GM12878 (cell line): Measurements from ENCODE around the gene SPIN1. TPM values are rescaled to one million over a fixed set of nuclear protein-coding genes. Genes with fewer than 3 reads are reported as not detected.

Experiments used
- ATAC-seq: fragments of 200-7000 bp; cut with Tn5 transposase; 3 replicates; pipeline ENCODE4 v1.9.1; 2020; ENCODE audit warnings: mild to moderate bottlenecking, moderate library complexity
- BruUV-seq: library from RNA; stranded (reverse); fragments of 400-500 nt; replicated peaks from 2 replicates; lab custom pipeline; 2021; lab: Mats Ljungman, UMichigan
- CTCF ChIA-PET: fragments of 300-600 bp; sonication (Branson Sonifier 250); formaldehyde crosslinking; extraction: SDS; loops from one replicate; lab custom pipeline; 2021; ENCODE audit warnings: inconsistent platforms; lab: Yijun Ruan, JAX
- POLR2A ChIA-PET: fragments of 350-600 bp; formaldehyde crosslinking; extraction: SDS; loops from one replicate; lab custom pipeline; 2021; ENCODE audit warnings: inconsistent platforms; lab: Charles Lee
- RAD21 ChIA-PET: fragments of 300-600 bp; sonication (Branson Sonifier 250); formaldehyde crosslinking; loops from one replicate; lab custom pipeline; 2023; ENCODE audit warnings: antibody characterized with exemption; ENCODE audit not compliant: unreplicated experiment; lab: Charles Lee
- SMC1A ChIA-PET: fragments of 300-600 bp; sonication (Branson Sonifier 250); formaldehyde crosslinking; loops from one replicate; lab custom pipeline; 2023; ENCODE audit not compliant: unreplicated experiment, uncharacterized antibody; lab: Charles Lee
- DNase-seq: peaks from one replicate; pipeline ENCODE4 v3.0.0-alpha.2; 2011; ENCODE audit warnings: low read depth, low spot score
- FAIRE-seq: peaks from 3 replicates; lab custom pipeline; 2011; peaks lifted over from hg19 to GRCh38; lab: Jason Lieb, UNC
- H2AFZ ChIP-seq: 2 replicates; pipeline ENCODE4 v1.6.0; 2011; ENCODE audit warnings: low read depth, low read length, control low read depth; ENCODE audit not compliant: control insufficient read depth
- H3K27ac ChIP-seq: 2 replicates; pipeline ENCODE4 v1.5.1; 2011; ENCODE audit warnings: control low read depth; ENCODE audit not compliant: control insufficient read depth, insufficient read depth
- H3K27me3 ChIP-seq, 2 experiments: replicated peaks in 1 of 2; 2 replicates each; pipeline versions ENCODE4 v1.6.0 to v1.6.1; 2011; ENCODE audit warnings: low read length in 1 of 2; ENCODE audit not compliant: control insufficient read depth in 2 of 2, insufficient read depth in 2 of 2
- H3K36me3 ChIP-seq, 2 experiments: 2 replicates each; pipeline ENCODE4 v1.5.1; 2011; ENCODE audit warnings: low read length in 1 of 2; ENCODE audit not compliant: control insufficient read depth in 2 of 2, insufficient read depth in 2 of 2
- H3K4me1 ChIP-seq: 2 replicates; pipeline ENCODE4 v1.6.1; 2011; ENCODE audit warnings: mild to moderate bottlenecking, low read length, moderate library complexity, mixed read lengths; ENCODE audit not compliant: control insufficient read depth, insufficient read depth
- H3K4me2 ChIP-seq: 2 replicates; pipeline ENCODE4 v1.6.0; 2011; ENCODE audit warnings: control low read depth; ENCODE audit not compliant: control insufficient read depth, insufficient read depth
- H3K4me3 ChIP-seq: fragments of 200-600 bp; sonication (generic); 2 replicates; pipeline ENCODE4 v1.5.1; 2016
- H3K79me2 ChIP-seq: 2 replicates; pipeline ENCODE4 v1.6.0; 2011; ENCODE audit warnings: low read length; ENCODE audit not compliant: control insufficient read depth, insufficient read depth
- H3K9ac ChIP-seq: 2 replicates; pipeline ENCODE4 v1.8.0; 2011; ENCODE audit warnings: low read length, control low read depth, mixed read lengths; ENCODE audit not compliant: control insufficient read depth, insufficient read depth
- H3K9me3 ChIP-seq: replicated peaks from 3 replicates; pipeline ENCODE4 v1.5.1; 2011; ENCODE audit warnings: mild to moderate bottlenecking, low read length; ENCODE audit not compliant: control insufficient read depth, insufficient read depth
- H4K20me1 ChIP-seq: 2 replicates; pipeline ENCODE4 v1.6.0; 2011; ENCODE audit not compliant: control insufficient read depth, insufficient read depth
- BMI1 ChIP-seq: fragments of 450-650 bp; IDR thresholded peaks from 2 replicates; pipeline ENCODE4 v1.6.1; 2016; ENCODE audit warnings: mild to moderate bottlenecking, moderate library complexity, borderline replicate concordance
- IKZF1 ChIP-seq: fragments of 450-650 bp; conservative IDR thresholded peaks from 2 replicates; pipeline ENCODE4 v1.6.1; 2017; ENCODE audit warnings: antibody characterized with exemption, mild to moderate bottlenecking
- MEF2B ChIP-seq: fragments of 450-650 bp; IDR thresholded peaks from 2 replicates; pipeline ENCODE4 v1.6.1; 2018; ENCODE audit warnings: mild to moderate bottlenecking, moderate library complexity; ENCODE audit not compliant: partially characterized antibody, poor library complexity, severe bottlenecking
- MXI1 ChIP-seq: fragments of 150-350 bp; IDR thresholded peaks from 2 replicates; pipeline ENCODE4 v1.6.1; 2011; ENCODE audit warnings: low read depth, mild to moderate bottlenecking, inconsistent platforms, low read length, improper control_type of control experiment
- PKNOX1 ChIP-seq: fragments of 450-650 bp; IDR thresholded peaks from 2 replicates; pipeline ENCODE4 v1.6.1; 2016; ENCODE audit warnings: mild to moderate bottlenecking
- SMARCA5 ChIP-seq: fragments of 450-650 bp; IDR thresholded peaks from 2 replicates; pipeline ENCODE4 v1.6.1; 2017; ENCODE audit warnings: mild to moderate bottlenecking
- TCF7 ChIP-seq: IDR thresholded peaks from 2 replicates; pipeline ENCODE4 v1.6.1; 2014; ENCODE audit warnings: antibody characterized with exemption, borderline replicate concordance
- WGBS: methylation state at CpG from one replicate; pipeline ENCODE4 v1.1.6; 2016; ENCODE audit warnings: low lambda C conversion rate; ENCODE audit not compliant: insufficient replicate concordance, insufficient coverage; ENCODE audit errors: missing lambda C conversion rate; 5-methylcytosine and 5-hydroxymethylcytosine counted together
- in situ Hi-C: fragments of 300-500 bp; cut with MboI; formaldehyde crosslinking; loops from 9 replicates; pipeline ENCODE4 v1.14.3; 2018; ENCODE audit warnings: mixed read lengths
- intact Hi-C: fragments of 100-400 bp; cut with micrococcal nuclease; formaldehyde crosslinking; loops from one replicate; pipeline ENCODE4 v1.14.2; 2022; ENCODE audit not compliant: unreplicated experiment
- polyA plus RNA-seq, 11 experiments: library from polyadenylated mRNA; depleted of rRNA in 4 of 11; unstranded in 6 of 11; stranded (reverse) in 5 of 11; fragments of >200 nt; fragmentation: Nextera tagmentation in 4 of 11; fragmentation: Illumina TruSeq in 1 of 11; extraction: Ambion mirVana in 4 of 11; extraction: Trizol in 1 of 11; gene quantifications; 1 replicate in 1 of 11; 2 replicates in 10 of 11; pipeline versions ENCODE4 v1.2.1 to v1.2.3, GENCODE V29; 2011 to 2016; ENCODE audit warnings: inconsistent platforms in 2 of 11, missing spikeins in 2 of 11, low read depth in 1 of 11
- total RNA-seq, 4 experiments: library from RNA; depleted of rRNA in 3 of 4; stranded (reverse); fragments of >200 nt in 3 of 4; fragmentation: Illumina TruSeq in 1 of 4; extraction: Trizol in 1 of 4; gene quantifications; 2 replicates each; pipeline versions ENCODE4 v1.2.1 to v1.2.3, GENCODE V29; 2013 to 2021
- TF ChIP-seq, protein P1 (sequence below): IDR thresholded peaks from 2 replicates; pipeline ENCODE4 v1.6.1; 2011; ENCODE audit warnings: mild to moderate bottlenecking, low read depth, low read length, moderate library complexity; ENCODE audit not compliant: insufficient replicate concordance

Gene SPIN1
- total and polyA plus RNA-seq, 10 of the 15 experiments (the other 5 are each of a cell fraction or from before 2014, with no cell fraction given), result 6.6 to 30.3 (median 17.1) TPM

GRCh38 chr9:88476491-88477271 is 88.4 kb downstream of the SPIN1 start:
- ChIA-PET RAD21 (no interaction called here), SMC1A (interaction anchor here (0.6 to 1.4 kb wide), 2 partner anchors 11 to 517 kb away, joined by 3 to 11 read pairs; no protein-coding TSS in a partner anchor), POLR2A (no interaction called here), CTCF (interaction anchor here (1.5 kb wide), 1 partner anchor 9 kb away, joined by 7 read pairs; no protein-coding TSS in a partner anchor)
- peak; percentile 43; the same call in 1 of the 2 replicates for TF ChIP-seq MXI1
- TF ChIP-seq PKNOX1, result peak; percentile 88
- TF ChIP-seq BMI1, result no peak
- TF ChIP-seq IKZF1, result peak; percentile 42
- 0 out of 2 replicates have a peak, but pooled peaks have one; percentile 51 for TF ChIP-seq SMARCA5
- no peak for TF ChIP-seq TCF7
- TF ChIP-seq, protein P1, sequence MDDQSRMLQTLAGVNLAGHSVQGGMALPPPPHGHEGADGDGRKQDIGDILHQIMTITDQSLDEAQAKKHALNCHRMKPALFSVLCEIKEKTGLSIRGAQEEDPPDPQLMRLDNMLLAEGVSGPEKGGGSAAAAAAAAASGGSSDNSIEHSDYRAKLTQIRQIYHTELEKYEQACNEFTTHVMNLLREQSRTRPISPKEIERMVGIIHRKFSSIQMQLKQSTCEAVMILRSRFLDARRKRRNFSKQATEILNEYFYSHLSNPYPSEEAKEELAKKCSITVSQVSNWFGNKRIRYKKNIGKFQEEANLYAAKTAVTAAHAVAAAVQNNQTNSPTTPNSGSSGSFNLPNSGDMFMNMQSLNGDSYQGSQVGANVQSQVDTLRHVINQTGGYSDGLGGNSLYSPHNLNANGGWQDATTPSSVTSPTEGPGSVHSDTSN, result peak; percentile 30
- TF ChIP-seq MEF2B, result peak; percentile 63
- no peak overlapping the region for H3K4me2 ChIP-seq
- no peak overlapping the region for H3K27ac ChIP-seq
- no peaks in the 10 kb centered on the region for H3K79me2 ChIP-seq
- no TSS peak for BruUV-seq
- no peaks in the 10 kb centered on the region for H3K27me3 ChIP-seq
- FAIRE-seq (no peak), DNase-seq (peak; percentile 3), ATAC-seq (peak; percentile 78)
- intact Hi-C loops, result no loop called here
- H3K4me3 ChIP-seq, result no peak overlapping the region
- no peaks in the 10 kb centered on the region for H3K9me3 ChIP-seq
- no peaks in the 10 kb centered on the region for H4K20me1 ChIP-seq
- in situ Hi-C loops, result no loop called here
- no peaks in the 10 kb centered on the region; a peak in 2 of 4 replicates for H3K36me3 ChIP-seq
- 44% methylated on average over 11 of the region's 11 CpGs for WGBS
- peaks cover 4% of the 10 kb centered on the region; the same call in 1 of the 2 replicates for H3K4me1 ChIP-seq
- H2AFZ ChIP-seq, result no peak overlapping the region
- H3K9ac ChIP-seq, result no peak overlapping the region
